ENCODE measurements around the gene EXOC3L1. TPM values are rescaled to one million over a fixed set of nuclear protein-coding genes. Genes with fewer than 3 reads are reported as not detected.

EXOC3L1 gene
- total RNA-seq, 2 experiments from 2014 or later, result not detected

GRCh38 chr16:67228034-67228785 lies 38.3 kb upstream of the EXOC3L1 start:
- CTCF ChIA-PET, result interaction anchor here (1.1 to 2.7 kb wide), 4 partner anchors 8 to 43 kb away, joined by 5 to 31 read pairs (median 6); partner anchors contain the start of genes ELMO3 and FHOD1

DNA sequence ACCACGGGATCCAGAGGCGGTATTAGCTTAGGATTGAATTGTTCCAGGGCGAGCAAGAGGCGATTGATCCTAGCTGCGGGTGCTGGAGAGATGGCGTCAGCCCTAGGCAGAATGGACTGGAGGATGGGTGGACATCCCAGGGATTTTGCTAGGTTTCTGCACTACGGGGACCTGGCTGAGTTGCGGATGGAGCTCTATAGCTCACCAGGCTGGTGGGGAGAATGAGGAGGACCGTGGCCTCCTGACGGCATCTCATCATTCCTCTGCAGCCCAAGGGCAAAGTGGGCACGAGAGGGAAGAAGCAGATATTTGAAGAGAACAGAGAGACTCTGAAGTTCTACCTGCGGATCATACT lies 37.6 kb upstream of the EXOC3L1 start:
- Histone ChIP-seq H3K4me3 (ENCODE audit: low read length) (peak overlapping the region; percentile 97), H3K4me1 (ENCODE audit: insufficient read depth, low read length) (peaks cover 55% of the 10 kb centered on the region), H3K36me3 (ENCODE audit: insufficient read depth, low read length) (peaks cover 40% of the 10 kb centered on the region), H3K9me3 (ENCODE audit: control insufficient read depth in 1 of 2, insufficient read depth in 1 of 2, low read length in 2 of 2) (no peaks in the 10 kb centered on the region), H3K27ac (ENCODE audit: low read depth in 1 of 2, low read length in 2 of 2) (peak overlapping the region; percentile 86 to 88), H3K27me3 (ENCODE audit: control insufficient read depth in 1 of 2, insufficient read depth in 2 of 2, low read length in 2 of 2) (no peaks in the 10 kb centered on the region)
- H3K9me3 Mint-ChIP-seq, result no peaks in the 10 kb centered on the region
- H3K27ac Mint-ChIP-seq, result peak overlapping the region; percentile 92
- POLR2A ChIA-PET, result interaction anchor here (1.2 to 3.9 kb wide), 13 partner anchors 8 to 796 kb away, joined by 3 to 81 read pairs (median 7); partner anchors contain the start of genes ATP6V0D1, CIAO2B, DDX28 and DUS2
- peak overlapping the region; percentile 99 for H3K4me3 Mint-ChIP-seq
- CTCF ChIA-PET, result interaction anchor here (0.9 to 2.7 kb wide), 7 partner anchors 9 to 72 kb away, joined by 3 to 31 read pairs (median 5); partner anchors contain the start of genes ELMO3 and FHOD1
- H3K4me1 Mint-ChIP-seq (ENCODE audit: low read depth), result peaks cover 54% of the 10 kb centered on the region
- no peaks in the 10 kb centered on the region for H3K27me3 Mint-ChIP-seq
- intact Hi-C loops (cut with DNase I, micrococcal nuclease), result loop anchor here (1.0 to 10.0 kb wide), 6 partner anchors 20 to 617 kb away; partner anchors contain the start of genes E2F4 (in 2 of the 2), CBFB (in 1 of the 2), CENPT (in 1 of the 2) and FHOD1 (in 1 of the 2)
- ATAC-seq (ENCODE audit: poor library complexity), result no peak
- H3K36me3 Mint-ChIP-seq (ENCODE audit: low read depth), result peaks cover 54% of the 10 kb centered on the region
- DNase-seq, result no peak
- no peak for TF ChIP-seq CTCF (IDR thresholded peaks at IDR 0.05)

More at GRCh38 chr16:67228034-67228785, 38.3 kb upstream of the EXOC3L1 start:
- no peak for ATAC-seq (ENCODE audit: poor library complexity)
- intact Hi-C loops (cut with DNase I, micrococcal nuclease), result loop anchor here in 1 of 2 experiments (1.0 to 10.0 kb wide), 3 partner anchors 16 to 617 kb away; partner anchors contain the start of genes CENPT, NUTF2, PLEKHG4 and THAP11
- POLR2A ChIA-PET, result interaction anchor here (1.4 to 3.9 kb wide), 6 partner anchors 8 to 294 kb away, joined by 4 to 81 read pairs (median 10); partner anchors contain the start of genes CIAO2B, E2F4, FHOD1 and MATCAP1
- peak overlapping the region; percentile 97 for H3K4me3 ChIP-seq (ENCODE audit: low read length)
- DNase-seq, result no peak
- peak overlapping the region; percentile 92 for H3K27ac Mint-ChIP-seq
- H3K27me3 Mint-ChIP-seq, result no peaks in the 10 kb centered on the region
- H3K9me3 ChIP-seq (ENCODE audit: control insufficient read depth in 1 of 2, insufficient read depth in 1 of 2, low read length in 2 of 2), result no peaks in the 10 kb centered on the region
- H3K27ac ChIP-seq (ENCODE audit: low read depth in 1 of 2, low read length in 2 of 2), result peak overlapping the region in 1 of 2 donors; percentile 86
- H3K4me3 Mint-ChIP-seq, result peak overlapping the region; percentile 99
- no peaks in the 10 kb centered on the region for H3K27me3 ChIP-seq (ENCODE audit: control insufficient read depth in 1 of 2, insufficient read depth in 2 of 2, low read length in 2 of 2)
- peaks cover 55% of the 10 kb centered on the region for H3K36me3 Mint-ChIP-seq (ENCODE audit: low read depth)
- no peak for TF ChIP-seq CTCF (IDR thresholded peaks at IDR 0.05)
- no peaks in the 10 kb centered on the region for H3K9me3 Mint-ChIP-seq
- peaks cover 49% of the 10 kb centered on the region for H3K4me1 ChIP-seq (ENCODE audit: insufficient read depth, low read length)
- peaks cover 49% of the 10 kb centered on the region for H3K4me1 Mint-ChIP-seq (ENCODE audit: low read depth)
- H3K36me3 ChIP-seq (ENCODE audit: insufficient read depth, low read length), result peaks cover 40% of the 10 kb centered on the region

GRCh38 chr16:67226804-67227566 lies 37.0 kb upstream of the EXOC3L1 start, which contains the start of gene TMEM208:
TSS of gene TMEM208 (plus strand) at chr16:67227130. CDS start at chr16:67227219, 89 bp downstream.
- H3K36me3 ChIP-seq (ENCODE audit: insufficient read depth, low read length), result peaks cover 39% of the 10 kb centered on the region
- no peak for TF ChIP-seq CTCF (IDR thresholded peaks at IDR 0.05)
- no peaks in the 10 kb centered on the region for H3K27me3 Mint-ChIP-seq
- ChIA-PET CTCF (interaction anchor here (0.9 to 2.7 kb wide), 8 partner anchors 9 to 254 kb away, joined by 3 to 31 read pairs (median 4); partner anchors contain the start of genes ATP6V0D1, ELMO3 and FHOD1), POLR2A (interaction anchor here (0.6 to 3.9 kb wide), 17 partner anchors 9 to 796 kb away, joined by 3 to 81 read pairs (median 4); partner anchors contain the start of genes ATP6V0D1, CIAO2B, DDX28 and DUS2)
- no peaks in the 10 kb centered on the region for H3K27me3 ChIP-seq (ENCODE audit: control insufficient read depth in 1 of 2, insufficient read depth in 2 of 2, low read length in 2 of 2)
- peak within 1 kb of the TSS; percentile 92 for H3K27ac Mint-ChIP-seq
- H3K4me1 Mint-ChIP-seq (ENCODE audit: low read depth), result peaks cover 54% of the 10 kb centered on the region
- H3K4me1 ChIP-seq (ENCODE audit: insufficient read depth, low read length), result peaks cover 55% of the 10 kb centered on the region
- H3K9me3 Mint-ChIP-seq, result no peaks in the 10 kb centered on the region
- ATAC-seq (ENCODE audit: poor library complexity) (peak; percentile 94), DNase-seq (peak; percentile 94 to 99 (median 97))
- peaks cover 54% of the 10 kb centered on the region for H3K36me3 Mint-ChIP-seq (ENCODE audit: low read depth)
- peak within 1 kb of the TSS; percentile 86 to 88 for H3K27ac ChIP-seq (ENCODE audit: low read depth in 1 of 2, low read length in 2 of 2)
- H3K4me3 Mint-ChIP-seq, result peak within 1 kb of the TSS; percentile 99
- intact Hi-C loops (cut with DNase I, micrococcal nuclease), result loop anchor here (1.0 to 10.0 kb wide), 6 partner anchors 20 to 618 kb away; partner anchors contain the start of genes E2F4 (in 2 of the 2), CBFB (in 1 of the 2), CENPT (in 1 of the 2) and FHOD1 (in 1 of the 2)
- H3K4me3 ChIP-seq (ENCODE audit: low read length), result peak within 1 kb of the TSS; percentile 97
- H3K9me3 ChIP-seq (ENCODE audit: control insufficient read depth in 1 of 2, insufficient read depth in 1 of 2, low read length in 2 of 2), result no peaks in the 10 kb centered on the region
